Astrocyte of the cerebellum (primary cell): ENCODE results near the gene NCMAP.

Experiments used
- DNase-seq: peaks from one replicate; pipeline ENCODE4 v3.0.0-alpha.2; 2011; ENCODE audit warnings: low read depth
- H3K4me3 ChIP-seq: 2 replicates; pipeline ENCODE4 v1.5.1; 2011; ENCODE audit warnings: mild to moderate bottlenecking, low read depth, low read length, moderate library complexity
- CTCF ChIP-seq: IDR thresholded peaks from 2 replicates; pipeline ENCODE4 v1.5.1; 2012; ENCODE audit warnings: low read length, low read depth, moderate library complexity, mild to moderate bottlenecking; ENCODE audit errors: missing control alignments
- in situ Hi-C: cut with HindIII; loops from 2 replicates; pipeline ENCODE4 v1.10.0; 2017; ENCODE audit warnings: low sequenced_read_pairs

Gene NCMAP

GRCh38 chr1:24609949-24610517, 54.1 kb downstream of the NCMAP start:
- TF ChIP-seq CTCF = no peak
- no peak overlapping the region for H3K4me3 ChIP-seq
- in situ Hi-C loops = no loop called here
- no peak for DNase-seq

GRCh38 chr1:24619376-24619775, 63.5 kb downstream of the NCMAP start:
- H3K4me3 ChIP-seq = no peak overlapping the region
- no peak for DNase-seq
- no peak for TF ChIP-seq CTCF
- in situ Hi-C loops = no loop called here

GRCh38 chr1:24620678-24621077, 64.8 kb downstream of the NCMAP start:
- H3K4me3 ChIP-seq = no peak overlapping the region
- no peak for TF ChIP-seq CTCF
- in situ Hi-C loops = no loop called here
- no peak for DNase-seq

GRCh38 chr1:24621121-24621520, 65.2 kb downstream of the NCMAP start:
- TF ChIP-seq CTCF = no peak
- no peak overlapping the region for H3K4me3 ChIP-seq
- no peak for DNase-seq
- in situ Hi-C loops = no loop called here

- in situ Hi-C loops = no loop called here
- TF ChIP-seq CTCF = no peak
- DNase-seq = no peak
Observed at GRCh38 chr1:24622218-24622617, 66.3 kb downstream of the NCMAP start.

GRCh38 chr1:24632832-24633175, 76.9 kb downstream of the NCMAP start:
- H3K4me3 ChIP-seq = no peak overlapping the region
- no peak for TF ChIP-seq CTCF
- no peak for DNase-seq
- in situ Hi-C loops = no loop called here

More at GRCh38 chr1:24622218-24622617, 66.3 kb downstream of the NCMAP start:
- H3K4me3 ChIP-seq = no peak overlapping the region
